ENCODE measurements around the gene TSPAN13. TPM values are rescaled to one million over a fixed set of nuclear protein-coding genes. Genes with fewer than 3 reads are reported as not detected.
A peak's percentile ranks its signal among the peaks of the same experiment; 100 is the strongest.

TSPAN13 gene
- total RNA-seq, 1 experiment from 2014 or later, result 31.1 TPM

GRCh38 chr7:16787127-16787526 lies 33.6 kb downstream of the TSPAN13 start:
- H3K36me3 ChIP-seq (ENCODE audit: low read depth), result 0 out of 2 replicates have a peak, but pooled peaks cover 9% of the 10 kb centered on the region
- H3K4me3 ChIP-seq, result no peak overlapping the region
- no peaks in the 10 kb centered on the region for H3K79me2 ChIP-seq (ENCODE audit: low read depth)
- no peak overlapping the region for H3K27ac ChIP-seq
- no peaks in the 10 kb centered on the region for H3K9me3 ChIP-seq (ENCODE audit: insufficient read depth, low read depth)
- H4K20me1 ChIP-seq (ENCODE audit: insufficient read depth), result no peaks in the 10 kb centered on the region
- intact Hi-C loops (cut with micrococcal nuclease; ENCODE audit: unreplicated experiment), result no loop called here
- H3F3A ChIP-seq (ENCODE audit: insufficient read depth, low read depth), result 0 out of 2 replicates have a peak, but pooled peaks cover 4% of the 10 kb centered on the region
- ChIA-PET CTCF (interaction anchor here (0.6 kb wide), 1 partner anchor 134 kb away, joined by 3 read pairs; no protein-coding TSS in a partner anchor), POLR2A (ENCODE audit: unreplicated experiment) (no interaction called here)
- H3K4me1 ChIP-seq (replicated peaks; ENCODE audit: insufficient read depth), result no peaks in the 10 kb centered on the region
- no peak for DNase-seq
- no peak overlapping the region for H2AFZ ChIP-seq
- H3K9me2 ChIP-seq (ENCODE audit: insufficient read depth), result no peaks in the 10 kb centered on the region
- BruUV-seq (replicated peaks), result no TSS peak
- H3K27me3 ChIP-seq (ENCODE audit: insufficient read depth, low read depth), result no peaks in the 10 kb centered on the region
- H3K4me2 ChIP-seq, result no peak overlapping the region
- TF ChIP-seq EZH2 (IDR thresholded peaks at IDR 0.05; ENCODE audit: low read depth) (no peak), CTCF (conservative IDR thresholded peaks at IDR 0.05) (no peak)

- TF ChIP-seq CTCF (conservative IDR thresholded peaks at IDR 0.05), result no peak
- TF ChIP-seq EZH2 (IDR thresholded peaks at IDR 0.05; ENCODE audit: low read depth), result no peak
- no peaks in the 10 kb centered on the region for H3K4me1 ChIP-seq (replicated peaks; ENCODE audit: insufficient read depth)
- H2AFZ ChIP-seq, result no peak overlapping the region
- no peaks in the 10 kb centered on the region for H3K9me2 ChIP-seq (ENCODE audit: insufficient read depth)
- H3K27me3 ChIP-seq (ENCODE audit: insufficient read depth, low read depth), result no peaks in the 10 kb centered on the region
- ChIA-PET CTCF (no interaction called here), POLR2A (ENCODE audit: unreplicated experiment) (no interaction called here)
- no peaks in the 10 kb centered on the region for H4K20me1 ChIP-seq (ENCODE audit: insufficient read depth)
- no peak for DNase-seq
- no peak overlapping the region for H3K27ac ChIP-seq
- 0 out of 2 replicates have a peak, but pooled peaks cover 4% of the 10 kb centered on the region for H3F3A ChIP-seq (ENCODE audit: insufficient read depth, low read depth)
- H3K79me2 ChIP-seq (ENCODE audit: low read depth), result no peaks in the 10 kb centered on the region
- no peak overlapping the region for H3K4me2 ChIP-seq
- H3K9me3 ChIP-seq (ENCODE audit: insufficient read depth, low read depth), result no peaks in the 10 kb centered on the region
- intact Hi-C loops (cut with micrococcal nuclease; ENCODE audit: unreplicated experiment), result no loop called here
- H3K4me3 ChIP-seq, result no peak overlapping the region
- no TSS peak for BruUV-seq (replicated peaks)
- H3K36me3 ChIP-seq (ENCODE audit: low read depth), result no peaks in the 10 kb centered on the region
These were observed 37.5 kb downstream of the TSPAN13 start for GRCh38 chr7:16791071-16791470.

- 0 out of 2 replicates have a peak, but pooled peaks cover 8% of the 10 kb centered on the region for H3K36me3 ChIP-seq (ENCODE audit: low read depth)
- H3K79me2 ChIP-seq (ENCODE audit: low read depth), result no peaks in the 10 kb centered on the region
- ChIA-PET POLR2A (ENCODE audit: unreplicated experiment) (interaction anchor here (0.6 kb wide), 1 partner anchor 71 kb away, joined by 3 read pairs; no protein-coding TSS in a partner anchor), CTCF (interaction anchor here (0.5 kb wide), 1 partner anchor 12 kb away, joined by 4 read pairs; no protein-coding TSS in a partner anchor)
- H3K9me2 ChIP-seq (ENCODE audit: insufficient read depth), result no peaks in the 10 kb centered on the region
- no peaks in the 10 kb centered on the region for H3K9me3 ChIP-seq (ENCODE audit: insufficient read depth, low read depth)
- no peaks in the 10 kb centered on the region for H3K4me1 ChIP-seq (replicated peaks; ENCODE audit: insufficient read depth)
- H3K27me3 ChIP-seq (ENCODE audit: insufficient read depth, low read depth), result no peaks in the 10 kb centered on the region
- 0 out of 2 replicates have a peak, but pooled peaks cover 4% of the 10 kb centered on the region for H3F3A ChIP-seq (ENCODE audit: insufficient read depth, low read depth)
- peak in 1 of 2 experiments; percentile 33 for DNase-seq
- no TSS peak for BruUV-seq (replicated peaks)
- H2AFZ ChIP-seq, result no peak overlapping the region
- H3K4me3 ChIP-seq, result no peak overlapping the region
- no peak for TF ChIP-seq EZH2 (IDR thresholded peaks at IDR 0.05; ENCODE audit: low read depth)
- intact Hi-C loops (cut with micrococcal nuclease; ENCODE audit: unreplicated experiment), result no loop called here
- no peak overlapping the region for H3K4me2 ChIP-seq
- H3K27ac ChIP-seq, result no peak overlapping the region
- no peaks in the 10 kb centered on the region for H4K20me1 ChIP-seq (ENCODE audit: insufficient read depth)
These were observed 38.5 kb downstream of the TSPAN13 start for GRCh38 chr7:16791905-16792698.
